NCI-H774 (cell line): ENCODE data around the gene KCNQ1.

Experiments used
- DNase-seq: peaks from one replicate; lab custom pipeline; 2025; lab: John Stamatoyannopoulos, UW

The KCNQ1 gene

GRCh38 chr11:2796508-2797113 is 351.8 kb downstream of the KCNQ1 start:
- DNase-seq = no peak

GRCh38 chr11:2797121-2797711 is 352.4 kb downstream of the KCNQ1 start:
- DNase-seq = no peak

GRCh38 chr11:2797741-2798361 is 353.0 kb downstream of the KCNQ1 start:
- DNase-seq = no peak

- no peak for DNase-seq
Observed at GRCh38 chr11:2798951-2799761, 354.3 kb downstream of the KCNQ1 start.

GRCh38 chr11:2799881-2800654 is 355.3 kb downstream of the KCNQ1 start:
- no peak for DNase-seq

- no peak for DNase-seq
Observed at GRCh38 chr11:2800655-2801531, 356.1 kb downstream of the KCNQ1 start.

- no peak for DNase-seq
Observed at GRCh38 chr11:2801711-2802388, 357.0 kb downstream of the KCNQ1 start.

- DNase-seq = no peak
Observed at GRCh38 chr11:2802389-2803185, 357.8 kb downstream of the KCNQ1 start.

GRCh38 chr11:2803186-2804091 is 358.6 kb downstream of the KCNQ1 start:
- no peak for DNase-seq

GRCh38 chr11:2804189-2804588 is 359.4 kb downstream of the KCNQ1 start:
- no peak for DNase-seq

- no peak for DNase-seq
Observed at GRCh38 chr11:2804701-2805387, 360.0 kb downstream of the KCNQ1 start.

GRCh38 chr11:2805388-2806056 is 360.7 kb downstream of the KCNQ1 start:
- DNase-seq = no peak

- no peak for DNase-seq
Observed at GRCh38 chr11:2806351-2807024, 361.7 kb downstream of the KCNQ1 start.

- DNase-seq = peak; percentile 18
Observed at GRCh38 chr11:2807025-2807681, 362.3 kb downstream of the KCNQ1 start.

- no peak for DNase-seq
Observed at GRCh38 chr11:2807801-2808241, 363.0 kb downstream of the KCNQ1 start.
